ENCODE data around the gene GATAD2B. TPM values are rescaled to one million over a fixed set of nuclear protein-coding genes. Genes with fewer than 3 reads are reported as not detected.

GATAD2B gene
- total and polyA plus RNA-seq, 2 of the 4 experiments (the other 2 are of a cell fraction): 3.8 to 6.2 TPM

GRCh38 chr1:153779781-153780541 lies 142.8 kb downstream of the GATAD2B start:
- H3K4ac ChIP-seq (ENCODE audit: low read depth, low read length): no peak overlapping the region
- H2BK20ac ChIP-seq (ENCODE audit: low read depth, low read length): no peak overlapping the region
- ATAC-seq (ENCODE audit: low read depth) (no peak), DNase-seq (no peak)
- H3K27me3 ChIP-seq (ENCODE audit: control insufficient read depth, insufficient read depth, low read length): no peaks in the 10 kb centered on the region
- no peak overlapping the region for H2BK5ac ChIP-seq (ENCODE audit: low read depth, low read length, poor library complexity, severe bottlenecking)
- peaks cover 8% of the 10 kb centered on the region; the same call in 1 of the 2 replicates for H3K4me1 ChIP-seq (ENCODE audit: control insufficient read depth, insufficient read depth, low read length)
- no peak overlapping the region for H3K23ac ChIP-seq (ENCODE audit: low read depth, low read length)
- intact Hi-C loops (cut with micrococcal nuclease): no loop called here
- H2AFZ ChIP-seq (replicated peaks; ENCODE audit: low read length, poor library complexity): no peak overlapping the region
- H4K8ac ChIP-seq (ENCODE audit: low read depth in 2 of 2, low read length in 2 of 2): no peak overlapping the region
- WGBS, 2 experiments (ENCODE audit: extremely low coverage in 2 of 2, insufficient read length in 1 of 2): 73% methylated on average over 7 of the region's 17 CpGs; no CpG with 5 or more reads in 1 of the 2 experiments
- H3K4me2 ChIP-seq (ENCODE audit: low read depth, low read length): no peak overlapping the region
- no peak overlapping the region for H2BK120ac ChIP-seq (ENCODE audit: low read depth, low read length)
- H4K5ac ChIP-seq (ENCODE audit: low read depth, low read length): no peak overlapping the region
- H3K9me3 ChIP-seq (ENCODE audit: control insufficient read depth, insufficient read depth, low read length): no peaks in the 10 kb centered on the region
- no peak overlapping the region for H3K9ac ChIP-seq (ENCODE audit: low read depth, low read length)
- H4K20me1 ChIP-seq (ENCODE audit: insufficient read depth, low read length): no peaks in the 10 kb centered on the region
- H3K14ac ChIP-seq (replicated peaks; ENCODE audit: low read depth, low read length): no peak overlapping the region
- H3K18ac ChIP-seq (ENCODE audit: low read depth, low read length): no peak overlapping the region
- ChIA-PET POLR2A (ENCODE audit: unreplicated experiment) (no interaction called here), CTCF (no interaction called here)
- H3K36me3 ChIP-seq (ENCODE audit: control insufficient read depth, insufficient read depth, low read length): no peaks in the 10 kb centered on the region
- no peak overlapping the region for H2AK5ac ChIP-seq (ENCODE audit: low read depth, low read length)
- H3K79me1 ChIP-seq (ENCODE audit: low read depth in 1 of 2, low read length in 2 of 2): peaks cover 3 to 8% of the 10 kb centered on the region in 2 experiments; a peak in 1 of 4 replicates
- no TSS peak for BruUV-seq (replicated peaks)
- H3K56ac ChIP-seq (ENCODE audit: extremely low read depth, insufficient read depth, low read length): no peak overlapping the region
- TF ChIP-seq RFX5 (IDR thresholded peaks at IDR 0.05; ENCODE audit: low read depth, low read length): no peak
- no peak for TF ChIP-seq MAFK (IDR thresholded peaks at IDR 0.05; ENCODE audit: low read depth, low read length)
- no peak for TF ChIP-seq FOS (IDR thresholded peaks at IDR 0.05; ENCODE audit: low read depth, low read length)
- no peak for TF ChIP-seq CEBPB (IDR thresholded peaks at IDR 0.05; ENCODE audit: low read depth, low read length)
- no peak for TF ChIP-seq RCOR1 (IDR thresholded peaks at IDR 0.05; ENCODE audit: insufficient replicate concordance, low read length)
- no peak for TF ChIP-seq MAZ (IDR thresholded peaks at IDR 0.05; ENCODE audit: borderline replicate concordance, low read depth, low read length)
- TF ChIP-seq CTCF (conservative IDR thresholded peaks at IDR 0.05; ENCODE audit: low read depth, low read length): no peak
- no peak for TF ChIP-seq POLR2A (IDR thresholded peaks at IDR 0.05; ENCODE audit: low read depth, low read length)
- TF ChIP-seq NFE2L2 (IDR thresholded peaks at IDR 0.05; ENCODE audit: low read depth, low read length): no peak
- TF ChIP-seq ELK1 (IDR thresholded peaks at IDR 0.05; ENCODE audit: borderline replicate concordance, low read depth, low read length): no peak
- no peak for TF ChIP-seq USF2 (IDR thresholded peaks at IDR 0.05; ENCODE audit: low read depth, low read length)
- TF ChIP-seq RAD21 (IDR thresholded peaks at IDR 0.05; ENCODE audit: low read length): no peak
- TF ChIP-seq MXI1 (IDR thresholded peaks at IDR 0.05; ENCODE audit: borderline replicate concordance, low read depth, low read length): no peak
- no peak for TF ChIP-seq BHLHE40 (IDR thresholded peaks at IDR 0.05; ENCODE audit: low read depth, low read length)
- no peak for TF ChIP-seq SMC3 (IDR thresholded peaks at IDR 0.05; ENCODE audit: low read depth, low read length)
- no peak for TF ChIP-seq CHD1 (IDR thresholded peaks at IDR 0.05; ENCODE audit: low read depth, low read length)
- dilution Hi-C loops (cut with HindIII; ENCODE audit: low sequenced_read_pairs, unreplicated experiment): no loop called here
- H2BK15ac ChIP-seq (ENCODE audit: low read depth, low read length): no peak overlapping the region
- no peak overlapping the region for H4K91ac ChIP-seq (ENCODE audit: insufficient read depth, low read depth, low read length)
- no peaks in the 10 kb centered on the region; the same call in 1 of the 2 replicates for H3K9me1 ChIP-seq (ENCODE audit: insufficient read depth, low read length)
- in situ Hi-C loops (cut with MboI; ENCODE audit: low sequenced_read_pairs): no loop called here
- H3K27ac ChIP-seq (ENCODE audit: insufficient read depth, low read length): no peak overlapping the region
- H2AK9ac ChIP-seq (replicated peaks; ENCODE audit: low read depth, low read length, poor library complexity): no peak overlapping the region
- no peak overlapping the region for H3K4me3 ChIP-seq (ENCODE audit: insufficient read depth, low read depth, low read length)
